NCI-H748 treated with DMSO at 0.1 percent for 48 hours (cell line): ENCODE data around the gene SLC6A20.
"Not testable (repeated sequence)": the region's sequence is repeated elsewhere in the genome, so short reads cannot be mapped to it uniquely, and the experiment has no call there.

Source experiments
- DNase-seq: peaks from one replicate; lab custom pipeline; 2025; lab: John Stamatoyannopoulos, UW

SLC6A20 gene

GRCh38 chr3:45758871-45759270, 37.5 kb downstream of the SLC6A20 start:
- DNase-seq = no peak

GRCh38 chr3:45757141-45757540, 39.2 kb downstream of the SLC6A20 start:
- not testable (repeated sequence) for DNase-seq

GRCh38 chr3:45756055-45756454, 40.3 kb downstream of the SLC6A20 start:
- no peak for DNase-seq

- DNase-seq = no peak
These were observed 41.9 kb downstream of the SLC6A20 start for GRCh38 chr3:45754461-45754860.

- DNase-seq = no peak
These were observed 43.2 kb downstream of the SLC6A20 start for GRCh38 chr3:45753095-45753494.

- no peak for DNase-seq
These were observed 44.6 kb downstream of the SLC6A20 start for GRCh38 chr3:45751537-45752242.

GRCh38 chr3:45749880-45750279, 46.5 kb downstream of the SLC6A20 start:
- DNase-seq = no peak

GRCh38 chr3:45749036-45749600, 47.2 kb downstream of the SLC6A20 start:
- DNase-seq = not testable (repeated sequence)

GRCh38 chr3:45748068-45748467, 48.3 kb downstream of the SLC6A20 start:
- no peak for DNase-seq

- DNase-seq = no peak
These were observed 49.3 kb downstream of the SLC6A20 start for GRCh38 chr3:45746777-45747622.

- DNase-seq = no peak
These were observed 50.1 kb downstream of the SLC6A20 start for GRCh38 chr3:45746165-45746776.

GRCh38 chr3:45742461-45743089, 53.8 kb downstream of the SLC6A20 start:
- no peak for DNase-seq

- DNase-seq = no peak
These were observed 54.4 kb downstream of the SLC6A20 start for GRCh38 chr3:45741742-45742460.

- no peak for DNase-seq
These were observed 55.1 kb downstream of the SLC6A20 start for GRCh38 chr3:45741247-45741646.

GRCh38 chr3:45739991-45740390, 56.3 kb downstream of the SLC6A20 start:
- DNase-seq = no peak

- no peak for DNase-seq
These were observed 59.1 kb downstream of the SLC6A20 start for GRCh38 chr3:45737234-45737633.

- DNase-seq = no peak
These were observed 59.6 kb downstream of the SLC6A20 start for GRCh38 chr3:45736707-45737106.

GRCh38 chr3:45730409-45731154, 65.8 kb downstream of the SLC6A20 start:
- no peak for DNase-seq

GRCh38 chr3:45729614-45730013, 66.7 kb downstream of the SLC6A20 start:
- no peak for DNase-seq

GRCh38 chr3:45724911-45725310, 71.4 kb downstream of the SLC6A20 start:
- DNase-seq = no peak
